Head of caudate nucleus (tissue), 42 donors: ENCODE results near the gene SPSB4.
"Not testable (repeated sequence)": the region's sequence is repeated elsewhere in the genome, so short reads cannot be mapped to it uniquely, and the experiment has no call there.

ENCODE experiments used
- DNase-seq, 42 donors: peaks; one replicate each; pipeline versions ENCODE4 v3.0.0 to v3.0.0-alpha.2; 2020 to 2021; ENCODE audit warnings: mixed read lengths in 7 of 42
- intact Hi-C: fragments of 100-400 bp; cut with DNase I; formaldehyde crosslinking; loops from one replicate; pipeline ENCODE4 v1.15.0; 2022

SPSB4 gene

GRCh38 chr3:141050576-141051442 is at the start of gene SPSB4:
TSS of gene SPSB4 (plus strand) at chr3:141051347. CDS start at chr3:141066105, 14,758 bp downstream.
- intact Hi-C loops = no loop called here
- DNase-seq = peak in 25 of 42 donors; percentile 16 to 59 (median 35)

- DNase-seq = no peak
- intact Hi-C loops = loop anchor here (5.0 kb wide), 1 partner anchor 186 kb away; no protein-coding TSS in a partner anchor
Measured at GRCh38 chr3:141006344-141006743, 44.8 kb upstream of the SPSB4 start.

GRCh38 chr3:141009496-141009895 is 41.7 kb upstream of the SPSB4 start:
- intact Hi-C loops = loop anchor here (5.0 kb wide), 1 partner anchor 183 kb away; no protein-coding TSS in a partner anchor
- no peak for DNase-seq

- peak; percentile 65 to 92 (median 86) for DNase-seq
- intact Hi-C loops = loop anchor here (5.0 to 10.0 kb wide), 2 partner anchors 93 to 171 kb away; no protein-coding TSS in a partner anchor
Measured at GRCh38 chr3:141011232-141011996, 39.7 kb upstream of the SPSB4 start.

GRCh38 chr3:141011997-141012262 is 39.2 kb upstream of the SPSB4 start:
- intact Hi-C loops = loop anchor here (5.0 to 10.0 kb wide), 2 partner anchors 93 to 170 kb away; no protein-coding TSS in a partner anchor
- DNase-seq = no peak

- no peak for DNase-seq
- intact Hi-C loops = loop anchor here (5.0 to 10.0 kb wide), 2 partner anchors 92 to 170 kb away; no protein-coding TSS in a partner anchor
Measured at GRCh38 chr3:141012571-141012970, 38.6 kb upstream of the SPSB4 start.

GRCh38 chr3:141015481-141015880 is 35.7 kb upstream of the SPSB4 start:
- intact Hi-C loops = loop anchor here (10.0 kb wide), 1 partner anchor 89 kb away; no protein-coding TSS in a partner anchor
- DNase-seq = no peak

GRCh38 chr3:141017366-141018322 is 33.5 kb upstream of the SPSB4 start:
- intact Hi-C loops = loop anchor here (10.0 kb wide), 1 partner anchor 87 kb away; no protein-coding TSS in a partner anchor
- DNase-seq = not testable (repeated sequence)

- intact Hi-C loops = loop anchor here (10.0 kb wide), 1 partner anchor 86 kb away; no protein-coding TSS in a partner anchor
Measured at GRCh38 chr3:141019244-141019643, 31.9 kb upstream of the SPSB4 start.

GRCh38 chr3:141020143-141020830 is 30.9 kb upstream of the SPSB4 start:
- no peak for DNase-seq
- intact Hi-C loops = no loop called here

More at GRCh38 chr3:141019244-141019643, 31.9 kb upstream of the SPSB4 start:
- no peak for DNase-seq

- DNase-seq = no peak
- intact Hi-C loops = no loop called here
Measured at GRCh38 chr3:141021261-141021660, 29.9 kb upstream of the SPSB4 start.

GRCh38 chr3:141030296-141030695 is 20.9 kb upstream of the SPSB4 start:
- DNase-seq = no peak
- intact Hi-C loops = no loop called here

- intact Hi-C loops = no loop called here
- DNase-seq = no peak
Measured at GRCh38 chr3:141039589-141039988, 11.6 kb upstream of the SPSB4 start.

GRCh38 chr3:141044695-141045641 is 6.2 kb upstream of the SPSB4 start:
- DNase-seq = no peak
- intact Hi-C loops = no loop called here

- DNase-seq = no peak
- intact Hi-C loops = no loop called here
Measured at GRCh38 chr3:141045849-141046248, 5.3 kb upstream of the SPSB4 start.

- no peak for DNase-seq
- intact Hi-C loops = no loop called here
Measured at GRCh38 chr3:141047168-141047567, 4.0 kb upstream of the SPSB4 start.

- intact Hi-C loops = no loop called here
Measured at GRCh38 chr3:141049681-141050080, 1.5 kb upstream of the SPSB4 start.

More at GRCh38 chr3:141049681-141050080, 1.5 kb upstream of the SPSB4 start:
- DNase-seq = no peak
